DMS153 (cell line): ENCODE measurements around the gene LHFPL6.

ENCODE experiments used
- DNase-seq: peaks from one replicate; lab custom pipeline; 2025; lab: John Stamatoyannopoulos, UW

Gene LHFPL6

DNA sequence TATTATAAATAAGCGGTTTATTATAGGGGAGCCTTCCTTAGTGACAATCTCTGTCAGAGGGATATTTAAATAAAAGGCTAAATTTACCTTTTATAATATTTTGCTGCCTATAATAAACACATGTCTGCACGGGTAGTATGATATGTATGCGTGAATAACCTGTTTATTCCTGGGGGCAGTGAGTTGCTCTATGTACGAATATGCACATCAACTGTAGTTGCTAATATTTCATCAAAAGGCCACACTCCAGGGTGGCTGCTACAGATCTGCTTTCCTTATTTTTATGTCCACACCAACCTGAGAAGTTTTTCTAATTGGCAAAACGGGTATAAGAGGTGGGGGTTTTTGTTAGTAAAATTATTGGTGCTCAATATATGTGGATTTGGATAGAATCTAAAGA, 192.0 kb downstream of the LHFPL6 start:
- no peak for DNase-seq

DNA sequence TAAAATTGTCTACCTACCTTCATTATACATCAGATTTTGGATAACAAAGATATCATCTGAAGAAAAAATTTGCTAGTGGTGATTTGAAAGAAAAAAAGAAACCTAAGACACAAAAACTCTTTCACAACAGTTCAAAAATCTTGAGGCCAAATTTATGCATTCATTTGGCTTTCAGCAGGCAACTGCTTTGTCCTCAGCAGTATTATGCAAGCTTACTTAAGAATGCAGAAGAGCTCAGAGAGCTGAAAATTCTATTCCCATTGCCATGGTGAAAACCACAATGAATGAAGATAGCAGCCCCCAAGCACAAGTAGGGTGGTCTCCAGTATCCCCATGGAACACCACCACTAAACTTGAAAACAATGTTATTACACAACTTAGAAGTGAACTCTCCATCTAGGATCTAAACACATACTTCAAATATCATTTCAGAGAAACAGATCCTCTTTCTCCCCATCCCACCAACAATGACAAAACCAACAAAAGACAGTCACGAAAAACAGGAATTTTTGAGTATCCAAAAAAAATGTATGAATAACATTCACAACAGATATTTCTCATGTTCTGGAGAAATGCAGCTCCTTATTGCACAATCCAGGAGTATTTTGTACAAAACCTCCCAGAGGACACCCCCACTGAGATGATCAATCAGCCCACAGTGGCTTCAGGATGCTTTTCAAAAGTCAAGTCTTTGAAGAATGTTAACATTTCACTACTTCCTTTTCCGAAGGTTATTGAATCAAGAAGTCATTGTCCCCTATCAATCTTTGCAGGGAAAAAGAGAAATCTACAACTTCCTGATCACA, 192.7 kb downstream of the LHFPL6 start:
- DNase-seq, result no peak

DNA sequence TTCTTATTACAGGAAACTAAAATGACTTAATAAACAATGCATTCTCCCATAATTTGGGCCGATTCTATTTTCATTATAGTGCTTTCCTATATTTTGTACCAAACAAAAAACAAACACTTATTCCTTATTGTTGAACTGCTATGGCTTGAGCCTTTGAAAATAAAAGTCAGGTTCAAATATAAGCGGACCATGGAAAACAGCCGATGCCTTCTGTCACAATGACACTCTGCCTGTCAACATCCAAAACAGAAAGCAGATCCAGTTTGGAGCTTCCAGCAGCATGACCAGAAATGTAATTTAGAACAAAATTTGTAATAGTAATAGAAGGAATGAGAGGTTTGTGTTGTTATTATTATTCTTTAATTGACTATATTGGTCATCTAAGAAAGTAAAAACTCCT, 194.5 kb downstream of the LHFPL6 start:
- no peak for DNase-seq

DNA sequence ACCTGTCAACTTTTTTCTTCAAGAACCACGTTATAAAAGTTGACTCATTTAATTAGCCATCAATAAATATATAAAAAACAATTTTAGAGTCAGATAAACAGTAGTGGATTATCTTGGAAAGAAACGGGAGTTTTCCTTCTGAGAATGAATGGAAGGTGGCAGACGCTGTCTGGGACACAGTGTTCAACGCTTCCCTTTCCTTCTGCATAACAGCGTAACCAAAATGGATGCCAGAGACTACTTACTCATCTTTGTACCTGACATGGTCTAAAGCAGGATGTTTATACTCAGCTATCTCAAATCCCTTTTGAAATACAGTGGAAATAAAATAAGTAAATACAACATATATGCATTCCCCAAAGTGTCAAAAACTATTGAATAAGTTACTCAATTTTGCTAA, 195.2 kb downstream of the LHFPL6 start:
- DNase-seq, result no peak

DNA sequence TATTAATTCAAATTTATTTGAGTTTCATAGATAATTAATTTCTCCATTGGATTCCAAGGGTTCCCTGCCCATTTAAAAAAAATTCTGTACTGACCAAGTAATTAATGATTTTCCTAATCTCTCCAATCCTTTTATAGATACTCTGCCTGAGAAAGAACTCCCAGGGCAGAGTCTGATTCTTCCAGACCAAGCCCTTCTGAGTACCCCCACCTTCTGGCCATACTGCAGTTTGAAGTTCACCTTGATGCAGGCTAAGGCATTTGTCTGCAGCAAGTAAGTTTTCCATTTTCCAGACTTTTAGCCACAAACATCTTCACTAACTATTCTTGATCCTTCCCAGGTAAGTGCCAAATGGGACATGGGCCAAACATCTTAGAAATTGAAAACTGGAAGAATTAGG, 195.9 kb downstream of the LHFPL6 start:
- DNase-seq, result no peak

DNA sequence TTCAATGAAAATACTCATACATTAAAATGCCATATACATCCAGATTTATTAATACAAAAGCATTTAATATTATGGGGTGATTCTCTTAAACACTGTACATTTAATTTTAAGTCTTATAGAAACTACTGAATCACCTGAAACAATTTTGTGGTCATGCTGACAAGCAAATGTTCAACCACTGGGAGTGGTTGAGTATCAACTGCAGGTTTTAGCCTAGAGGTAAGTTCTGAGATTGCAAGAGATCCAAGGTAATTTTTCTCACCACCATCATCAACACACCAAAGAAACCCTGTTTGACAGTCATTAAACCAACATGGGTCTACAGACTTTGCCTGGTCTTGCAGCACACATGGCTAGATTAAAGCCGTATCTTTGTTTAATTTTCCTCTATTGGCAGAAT, 196.3 kb downstream of the LHFPL6 start:
- no peak for DNase-seq

DNA sequence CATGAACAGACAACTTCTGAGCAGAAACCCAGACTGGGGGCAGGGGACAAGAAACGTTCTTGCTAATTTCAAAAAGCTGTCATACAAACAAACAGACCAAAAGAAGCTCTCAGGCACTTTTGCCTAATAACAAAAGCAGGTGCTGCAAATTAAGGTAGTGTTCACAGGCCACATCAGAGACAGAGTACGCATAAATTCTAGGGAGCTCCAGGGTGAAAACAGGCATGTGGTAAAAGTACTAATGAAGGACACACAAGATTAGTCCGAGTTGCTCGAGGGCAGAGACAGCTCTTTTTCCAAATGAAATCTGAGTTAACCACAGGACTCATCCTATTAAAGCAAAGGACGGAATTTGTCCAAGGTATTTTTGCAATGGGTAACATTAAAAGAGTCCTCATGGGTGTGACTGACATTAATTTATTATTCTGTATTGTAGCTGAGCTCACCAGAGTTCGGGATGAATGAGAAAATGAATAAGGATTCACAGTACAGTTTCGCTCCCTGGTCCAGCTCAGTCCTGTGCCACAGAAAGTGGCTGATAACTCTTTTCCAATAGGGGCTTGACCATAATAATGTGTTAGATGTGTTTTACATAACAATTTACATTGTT, 197.3 kb downstream of the LHFPL6 start:
- no peak for DNase-seq

DNA sequence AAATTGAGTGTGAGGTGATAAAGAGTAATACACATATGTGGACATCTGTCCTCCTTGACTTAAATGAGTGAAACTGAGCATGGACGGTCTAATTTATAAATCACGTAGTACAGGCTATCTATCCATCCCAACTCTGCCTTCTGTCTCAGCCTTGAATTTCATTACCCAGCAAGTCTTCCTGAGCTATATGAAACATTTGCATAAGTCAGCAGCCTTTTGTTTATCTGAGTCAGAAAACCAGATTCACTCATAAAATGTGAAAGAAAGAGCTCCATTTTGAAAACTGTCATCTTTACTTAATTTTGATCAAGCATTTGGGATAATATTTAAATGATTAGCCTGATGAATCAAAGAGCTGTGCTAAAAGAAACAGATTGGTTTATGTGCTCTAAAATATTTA, 197.9 kb downstream of the LHFPL6 start:
- DNase-seq, result no peak

DNA sequence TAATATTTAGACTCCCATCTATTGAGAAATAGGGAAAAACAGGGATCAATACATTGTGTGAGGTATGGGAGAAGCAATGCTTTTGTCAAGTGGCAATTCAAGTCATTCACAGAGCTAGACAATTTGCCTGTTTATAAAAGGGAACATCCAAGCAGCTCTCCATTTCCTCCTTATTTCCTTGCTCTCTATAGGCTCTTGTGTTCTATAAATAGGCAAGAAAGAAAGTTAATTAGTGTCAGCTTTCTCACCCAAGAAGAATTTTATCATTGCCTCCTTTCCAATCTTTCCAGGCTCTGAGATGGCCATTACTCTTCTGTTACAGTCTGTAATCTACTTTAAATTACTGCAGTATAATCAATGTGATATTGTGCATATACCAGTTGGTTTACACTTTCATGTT, 199.9 kb downstream of the LHFPL6 start:
- DNase-seq, result no peak

DNA sequence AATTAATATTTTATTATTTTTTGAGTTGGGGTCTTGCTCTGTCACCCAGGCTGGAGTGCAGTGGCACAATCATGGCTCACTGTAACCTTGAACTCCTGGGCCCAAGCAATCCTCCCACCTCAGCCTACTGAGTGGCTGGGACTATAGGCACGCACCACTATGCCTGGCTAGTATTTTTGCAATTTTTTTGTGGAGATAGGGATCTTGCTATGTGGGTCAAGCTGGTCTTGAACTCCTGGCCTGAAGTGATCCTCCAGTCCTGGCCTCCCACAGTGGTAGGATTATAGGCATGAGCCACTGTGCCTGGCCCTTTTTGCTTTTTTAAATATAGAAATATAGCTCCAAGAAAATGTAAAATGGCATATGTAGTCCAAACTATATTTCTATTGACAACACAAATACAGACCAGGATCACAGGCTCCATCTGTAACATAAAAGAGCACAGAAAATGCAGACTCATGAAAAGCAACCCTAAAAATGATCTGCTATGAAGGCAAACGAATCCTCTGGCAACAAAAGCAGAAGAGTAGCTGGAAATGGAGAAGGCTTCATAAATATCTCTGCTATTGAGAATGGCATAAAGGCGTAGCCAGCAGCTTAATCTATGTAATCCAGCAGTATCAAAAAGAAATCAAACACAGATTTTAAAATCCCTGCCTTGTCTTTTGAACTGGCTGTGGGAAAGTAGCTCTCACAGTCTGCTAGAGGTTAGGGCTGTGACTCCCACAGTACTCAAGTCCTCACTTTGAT, 200.6 kb downstream of the LHFPL6 start:
- no peak for DNase-seq

DNA sequence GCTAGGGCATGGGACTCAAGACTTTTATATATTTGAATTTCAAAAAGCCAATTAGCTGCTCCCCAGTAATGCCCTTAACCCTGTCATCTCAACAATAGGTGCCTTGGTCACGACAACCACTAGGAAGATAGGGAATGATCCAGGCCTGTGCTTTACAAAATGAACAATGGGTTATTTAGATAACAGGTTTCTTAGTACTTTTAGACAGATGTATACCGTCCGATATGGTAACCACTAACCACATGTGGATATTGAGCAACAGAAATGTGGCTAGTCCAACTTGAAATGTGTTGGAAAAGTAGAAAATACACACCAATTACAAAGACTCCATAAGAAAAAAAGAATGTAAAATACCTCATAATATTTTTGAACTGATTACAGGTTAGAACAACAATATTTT, 201.2 kb downstream of the LHFPL6 start:
- no peak for DNase-seq

DNA sequence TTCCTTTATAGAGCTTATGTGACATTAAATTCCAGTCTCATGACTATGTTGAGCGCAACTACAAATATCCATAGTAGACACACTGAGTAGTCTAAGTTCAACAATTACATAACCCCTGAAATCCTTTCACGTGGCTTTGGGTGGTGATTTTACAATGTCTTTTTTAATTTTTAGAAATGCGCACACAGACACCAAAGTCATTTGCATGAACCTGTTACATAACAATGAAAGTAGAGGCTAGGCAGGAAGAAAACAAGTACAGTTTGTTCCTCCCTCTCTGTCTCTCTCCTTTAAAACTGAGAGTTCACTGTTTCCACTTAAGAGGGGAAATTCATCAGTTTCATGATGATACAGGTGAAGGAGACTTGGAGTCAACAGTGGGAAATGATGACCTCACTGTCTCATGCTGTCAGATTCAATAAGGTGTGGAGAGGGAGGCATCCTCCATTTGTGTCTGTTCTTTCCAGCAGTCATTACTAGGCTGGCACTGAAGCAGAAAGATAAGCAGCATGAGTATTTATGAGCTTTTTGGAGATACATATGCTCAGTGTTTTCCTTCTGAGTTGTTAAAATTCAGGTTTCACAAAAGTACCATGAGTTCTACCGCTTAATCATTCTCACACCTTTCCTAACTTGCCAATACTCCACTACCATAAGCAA, 201.8 kb downstream of the LHFPL6 start:
- DNase-seq, result no peak

DNA sequence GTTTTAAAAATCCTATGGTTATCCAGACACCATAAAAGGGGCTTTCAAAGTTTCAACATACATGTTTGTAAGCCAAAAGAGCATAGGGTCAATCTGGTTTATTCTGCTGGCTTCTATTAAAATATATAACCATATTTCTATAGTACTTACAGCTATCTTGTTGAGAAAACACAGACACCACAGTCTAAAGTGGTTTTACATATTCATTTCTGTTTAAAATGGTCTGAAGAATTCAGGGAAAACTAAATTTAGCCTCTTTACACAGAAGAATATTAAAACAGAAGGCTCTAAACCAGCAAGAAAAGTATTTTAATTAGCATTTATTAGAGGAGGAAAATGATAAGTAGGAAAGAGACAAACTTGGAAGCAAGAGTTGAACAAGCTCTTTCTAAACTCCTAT, 203.9 kb downstream of the LHFPL6 start:
- DNase-seq, result no peak

DNA sequence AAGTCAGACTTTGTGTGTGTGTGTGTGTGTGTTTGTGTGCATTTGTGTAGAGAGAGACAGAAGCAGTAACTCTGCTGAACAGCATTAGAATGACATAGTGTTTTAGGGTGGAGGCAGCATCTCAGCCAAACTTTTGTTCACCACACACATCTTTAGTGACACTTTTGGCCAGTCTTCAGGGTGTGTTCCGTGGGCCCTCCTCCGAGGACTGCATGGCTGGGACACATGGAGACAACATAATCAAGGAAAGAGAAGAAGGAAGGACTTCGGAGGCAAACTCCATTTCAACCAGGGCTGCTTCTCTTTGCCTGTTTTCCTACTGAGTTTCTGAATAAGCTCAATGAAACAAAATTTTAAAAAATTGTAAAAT, 205.1 kb downstream of the LHFPL6 start:
- no peak for DNase-seq

DNA sequence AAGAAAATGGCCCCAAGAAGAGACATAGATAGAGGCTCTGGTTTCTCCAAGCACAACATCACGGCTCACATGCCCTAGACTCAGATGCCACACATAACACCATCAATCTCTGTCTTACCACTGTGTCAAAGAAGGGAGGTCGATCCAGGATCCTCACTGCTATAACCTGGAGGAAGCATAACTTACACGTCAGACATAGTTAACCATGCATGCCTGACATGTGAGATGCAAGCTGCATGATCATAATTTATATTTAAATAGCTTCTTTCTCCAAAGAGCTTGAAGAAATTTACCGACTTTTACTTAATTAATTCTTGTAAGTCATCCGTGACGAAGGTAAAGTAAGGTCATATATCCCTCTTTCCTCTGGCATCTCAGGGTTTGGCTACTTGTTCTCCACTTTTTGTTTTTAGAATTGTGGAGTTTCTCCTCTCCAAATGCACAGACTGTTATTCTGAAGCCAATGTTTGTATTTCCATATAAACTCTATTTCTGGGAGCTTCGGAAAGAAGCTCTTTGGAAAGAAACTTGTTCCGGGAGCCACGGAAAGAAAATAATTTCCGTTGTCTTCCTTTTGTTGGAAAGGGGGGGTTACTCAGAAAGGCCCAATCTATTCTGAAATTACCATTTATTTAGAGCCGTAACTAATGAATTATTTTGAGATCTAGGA, 205.6 kb downstream of the LHFPL6 start:
- DNase-seq, result no peak

DNA sequence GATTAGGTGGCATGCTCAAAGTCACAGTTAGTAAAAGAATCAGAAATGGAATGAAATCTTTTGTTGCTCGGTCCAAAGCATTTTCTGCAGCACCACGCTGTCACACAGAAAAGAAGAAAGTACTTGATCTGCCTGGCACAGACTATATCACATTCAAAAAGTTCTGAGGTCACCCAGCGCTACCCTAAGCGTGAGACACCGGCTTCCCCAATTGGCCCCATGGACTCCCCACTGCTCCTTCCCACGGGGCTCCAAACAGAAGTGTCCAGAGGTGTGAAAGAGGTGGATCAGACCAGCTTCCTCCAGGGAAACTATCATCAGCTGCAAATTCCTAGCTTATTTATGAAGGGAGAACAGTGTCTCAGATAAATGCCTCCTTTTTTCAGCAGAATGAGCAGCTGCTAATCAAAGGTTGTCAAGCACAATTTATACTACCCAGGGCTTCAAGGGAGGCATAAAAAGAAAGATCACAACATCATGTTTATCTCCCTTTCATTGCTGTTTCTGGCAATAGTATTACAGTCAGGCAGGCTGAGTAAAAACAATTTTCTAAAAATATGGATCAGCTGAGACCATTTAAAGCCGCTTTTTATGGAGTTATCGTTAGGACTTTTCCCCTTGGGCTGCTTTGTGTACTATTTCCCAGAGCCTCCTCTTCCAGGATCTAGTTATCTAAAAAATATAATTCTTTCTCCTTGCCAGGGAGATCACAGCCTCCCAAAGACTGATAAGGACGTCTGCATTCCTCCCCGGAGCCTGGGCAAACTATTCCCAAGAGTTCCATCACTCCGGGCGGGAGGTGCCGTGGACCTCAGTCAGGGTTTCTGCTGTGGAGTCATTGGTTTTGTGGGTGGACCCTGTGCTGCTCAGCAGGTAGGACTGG, 208.0 kb downstream of the LHFPL6 start:
- no peak for DNase-seq

DNA sequence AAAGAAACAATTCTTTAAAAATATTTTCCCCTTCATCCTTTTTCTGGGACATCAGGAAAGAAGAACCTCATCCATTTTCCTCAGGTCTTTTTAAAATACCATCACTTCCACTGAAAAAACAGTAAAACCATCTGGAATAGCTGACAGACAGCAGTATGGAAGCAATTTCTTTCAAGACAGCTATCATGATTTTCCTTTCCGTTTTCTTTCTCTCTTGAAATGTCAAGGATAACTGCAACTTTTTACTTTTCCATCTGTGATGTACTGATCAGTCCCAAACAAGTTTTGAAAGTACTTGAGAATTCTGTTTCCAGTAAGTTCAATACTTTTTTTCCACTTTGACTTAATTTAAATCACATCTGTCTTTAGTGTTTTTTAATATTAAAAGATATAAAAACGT, 211.2 kb downstream of the LHFPL6 start:
- no peak for DNase-seq

DNA sequence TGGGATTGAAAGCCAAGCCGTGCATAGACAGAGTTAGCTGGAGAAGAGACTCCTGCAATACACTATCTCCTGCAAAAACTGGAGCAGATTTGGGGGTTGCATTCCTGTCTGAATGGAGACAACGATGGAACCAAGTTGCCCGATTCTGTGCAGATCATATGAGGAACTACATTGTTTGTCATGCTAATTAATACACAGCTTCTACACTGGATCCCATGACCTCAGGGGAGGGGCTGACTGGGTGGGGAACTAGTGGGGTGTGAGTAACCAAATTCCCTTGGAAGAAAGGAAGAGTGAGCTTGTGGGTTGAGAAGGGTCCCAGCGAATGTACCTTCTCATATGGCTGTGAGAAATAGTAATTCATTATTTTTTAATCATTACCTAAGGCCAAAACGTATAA, 214.0 kb downstream of the LHFPL6 start:
- no peak for DNase-seq

DNA sequence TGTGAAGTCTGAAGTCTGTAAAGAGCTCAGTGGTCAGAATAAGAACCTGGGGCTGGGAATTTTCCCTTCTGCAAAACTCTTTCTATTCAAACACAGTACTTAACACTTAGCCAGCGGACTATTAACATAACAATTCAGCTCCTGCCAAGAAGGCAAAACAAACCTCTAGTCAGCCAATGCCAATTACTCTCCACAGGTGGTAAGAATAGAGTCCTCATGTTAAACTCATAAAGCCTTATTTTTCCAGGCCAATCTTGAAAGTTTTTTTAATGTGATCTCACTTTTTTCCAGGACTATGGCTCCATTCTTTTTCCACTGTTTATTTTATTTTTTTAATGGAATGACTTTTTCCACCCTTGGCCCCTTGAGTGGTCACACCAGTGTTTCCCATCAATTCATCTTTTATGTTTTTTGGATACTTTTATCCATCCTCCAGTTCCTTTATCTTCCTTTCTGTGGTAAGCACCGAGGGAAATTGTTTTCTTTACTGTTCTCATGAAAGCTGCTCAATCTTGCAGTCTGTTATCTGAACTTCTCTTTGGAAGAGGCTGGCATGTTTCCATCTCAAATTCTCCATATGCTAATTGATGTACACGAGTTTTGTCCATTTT, 217.3 kb downstream of the LHFPL6 start:
- no peak for DNase-seq

DNA sequence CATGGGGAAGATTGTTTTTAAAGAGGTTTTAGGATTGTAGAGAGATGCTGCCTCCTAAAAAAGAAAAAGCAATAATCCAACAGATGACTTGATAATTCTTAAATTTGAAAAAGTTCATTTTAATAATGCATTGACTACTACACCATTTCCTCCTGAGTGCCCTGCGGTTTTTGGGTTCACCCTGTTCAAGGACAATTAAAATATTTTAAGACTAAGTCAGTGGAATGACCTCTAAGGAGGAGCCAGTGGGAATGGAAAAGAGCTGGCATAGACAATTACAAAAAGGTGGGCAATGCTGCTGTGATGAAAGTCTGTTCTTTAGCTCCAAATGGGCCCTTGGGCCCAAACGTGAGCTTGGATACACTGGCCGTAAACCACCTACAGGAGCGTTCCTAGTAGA, 217.8 kb downstream of the LHFPL6 start:
- no peak for DNase-seq

DNA sequence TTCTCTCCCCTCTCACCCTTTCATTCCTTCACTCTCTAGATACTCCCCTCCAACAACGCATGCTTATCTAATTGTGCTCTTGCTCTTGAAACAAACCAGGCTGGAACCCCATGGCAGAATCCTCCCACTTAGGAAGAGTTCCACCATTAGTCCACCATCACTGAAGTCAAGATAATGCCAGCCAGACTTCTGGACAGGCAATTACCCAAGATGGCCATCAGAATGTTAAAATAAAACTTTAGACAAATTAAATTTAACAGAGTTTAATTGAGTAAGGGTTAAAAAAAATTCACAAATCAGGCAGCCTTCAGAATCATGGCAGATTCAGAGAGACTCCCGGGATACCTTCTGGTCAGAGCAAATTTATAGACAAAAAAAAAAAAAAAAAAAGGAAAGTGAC, 221.5 kb downstream of the LHFPL6 start:
- DNase-seq, result no peak
